ENCODE measurements around the gene FOLR3.

- TF ChIP-seq USF2 (IDR thresholded peaks at IDR 0.05; ENCODE audit: borderline replicate concordance, low read depth, low read length) (no peak), CHD2 (IDR thresholded peaks at IDR 0.05; ENCODE audit: low read length, partially characterized antibody) (no peak), FOXJ3 (CRISPR knock-in tag; IDR thresholded peaks at IDR 0.05) (no peak)
Measured at GRCh38 chr11:72188267-72188666, 52.7 kb downstream of the FOLR3 start.

All from SK-N-SH (cell line).